GM12878 (cell line): Measurements from ENCODE around the gene GBA2. TPM values are rescaled to one million over a fixed set of nuclear protein-coding genes. Genes with fewer than 3 reads are reported as not detected.

Source experiments
- ATAC-seq: fragments of 200-7000 bp; cut with Tn5 transposase; 3 replicates; pipeline ENCODE4 v1.9.1; 2020; ENCODE audit warnings: mild to moderate bottlenecking, moderate library complexity
- BruUV-seq: library from RNA; stranded (reverse); fragments of 400-500 nt; replicated peaks from 2 replicates; lab custom pipeline; 2021; lab: Mats Ljungman, UMichigan
- CTCF ChIA-PET: fragments of 300-600 bp; sonication (Branson Sonifier 250); formaldehyde crosslinking; extraction: SDS; loops from one replicate; lab custom pipeline; 2021; ENCODE audit warnings: inconsistent platforms; lab: Yijun Ruan, JAX
- POLR2A ChIA-PET: fragments of 350-600 bp; formaldehyde crosslinking; extraction: SDS; loops from one replicate; lab custom pipeline; 2021; ENCODE audit warnings: inconsistent platforms; lab: Charles Lee
- RAD21 ChIA-PET: fragments of 300-600 bp; sonication (Branson Sonifier 250); formaldehyde crosslinking; loops from one replicate; lab custom pipeline; 2023; ENCODE audit warnings: antibody characterized with exemption; ENCODE audit not compliant: unreplicated experiment; lab: Charles Lee
- SMC1A ChIA-PET: fragments of 300-600 bp; sonication (Branson Sonifier 250); formaldehyde crosslinking; loops from one replicate; lab custom pipeline; 2023; ENCODE audit not compliant: unreplicated experiment, uncharacterized antibody; lab: Charles Lee
- DNase-seq: peaks from one replicate; pipeline ENCODE4 v3.0.0-alpha.2; 2011; ENCODE audit warnings: low read depth, low spot score
- FAIRE-seq: peaks from 3 replicates; lab custom pipeline; 2011; peaks lifted over from hg19 to GRCh38; lab: Jason Lieb, UNC
- H2AFZ ChIP-seq: 2 replicates; pipeline ENCODE4 v1.6.0; 2011; ENCODE audit warnings: low read depth, low read length, control low read depth; ENCODE audit not compliant: control insufficient read depth
- H3K27ac ChIP-seq: 2 replicates; pipeline ENCODE4 v1.5.1; 2011; ENCODE audit warnings: control low read depth; ENCODE audit not compliant: control insufficient read depth, insufficient read depth
- H3K27me3 ChIP-seq, 2 experiments: replicated peaks in 1 of 2; 2 replicates each; pipeline versions ENCODE4 v1.6.0 to v1.6.1; 2011; ENCODE audit warnings: low read length in 1 of 2; ENCODE audit not compliant: control insufficient read depth in 2 of 2, insufficient read depth in 2 of 2
- H3K36me3 ChIP-seq, 2 experiments: 2 replicates each; pipeline ENCODE4 v1.5.1; 2011; ENCODE audit warnings: low read length in 1 of 2; ENCODE audit not compliant: control insufficient read depth in 2 of 2, insufficient read depth in 2 of 2
- H3K4me1 ChIP-seq: 2 replicates; pipeline ENCODE4 v1.6.1; 2011; ENCODE audit warnings: mild to moderate bottlenecking, low read length, moderate library complexity, mixed read lengths; ENCODE audit not compliant: control insufficient read depth, insufficient read depth
- H3K4me2 ChIP-seq: 2 replicates; pipeline ENCODE4 v1.6.0; 2011; ENCODE audit warnings: control low read depth; ENCODE audit not compliant: control insufficient read depth, insufficient read depth
- H3K4me3 ChIP-seq: fragments of 200-600 bp; sonication (generic); 2 replicates; pipeline ENCODE4 v1.5.1; 2016
- H3K79me2 ChIP-seq: 2 replicates; pipeline ENCODE4 v1.6.0; 2011; ENCODE audit warnings: low read length; ENCODE audit not compliant: control insufficient read depth, insufficient read depth
- H3K9ac ChIP-seq: 2 replicates; pipeline ENCODE4 v1.8.0; 2011; ENCODE audit warnings: low read length, control low read depth, mixed read lengths; ENCODE audit not compliant: control insufficient read depth, insufficient read depth
- H3K9me3 ChIP-seq: replicated peaks from 3 replicates; pipeline ENCODE4 v1.5.1; 2011; ENCODE audit warnings: mild to moderate bottlenecking, low read length; ENCODE audit not compliant: control insufficient read depth, insufficient read depth
- H4K20me1 ChIP-seq: 2 replicates; pipeline ENCODE4 v1.6.0; 2011; ENCODE audit not compliant: control insufficient read depth, insufficient read depth
- CHD4 ChIP-seq: fragments of 200-600 bp; sonication (generic); IDR thresholded peaks from 2 replicates; pipeline ENCODE4 v1.6.1; 2016; ENCODE audit warnings: mild to moderate bottlenecking
- E2F8 ChIP-seq: fragments of 450-650 bp; IDR thresholded peaks from 2 replicates; pipeline ENCODE4 v1.6.1; 2018; ENCODE audit warnings: mild to moderate bottlenecking, low read depth, moderate library complexity; ENCODE audit not compliant: partially characterized antibody
- ETV6 ChIP-seq, 2 experiments: fragments of 450-650 bp in 1 of 2; IDR thresholded peaks in 1 of 2; conservative IDR thresholded peaks in 1 of 2; 2 replicates each; pipeline ENCODE4 v1.6.1; 2014; ENCODE audit warnings: antibody characterized with exemption in 1 of 2, borderline replicate concordance in 1 of 2, low read depth in 1 of 2, mild to moderate bottlenecking in 1 of 2, moderate library complexity in 1 of 2
- LARP7 ChIP-seq: fragments of 450-650 bp; IDR thresholded peaks from 2 replicates; pipeline ENCODE4 v1.6.1; 2017; ENCODE audit warnings: mild to moderate bottlenecking
- MEF2B ChIP-seq: fragments of 450-650 bp; IDR thresholded peaks from 2 replicates; pipeline ENCODE4 v1.6.1; 2018; ENCODE audit warnings: mild to moderate bottlenecking, moderate library complexity; ENCODE audit not compliant: partially characterized antibody, poor library complexity, severe bottlenecking
- MTA3 ChIP-seq: IDR thresholded peaks from 2 replicates; pipeline ENCODE4 v1.6.1; 2012; ENCODE audit warnings: low read length, inconsistent platforms, borderline replicate concordance
- MYC ChIP-seq: IDR thresholded peaks from 2 replicates; pipeline ENCODE4 v1.6.1; 2011; ENCODE audit warnings: mild to moderate bottlenecking, low read length, moderate library complexity, inconsistent platforms; ENCODE audit not compliant: insufficient read depth, insufficient replicate concordance, insufficient read length, severe bottlenecking
- RBBP5 ChIP-seq: fragments of 200-600 bp; sonication (generic); conservative IDR thresholded peaks from 2 replicates; pipeline ENCODE4 v1.6.1; 2016
- SP1 ChIP-seq: IDR thresholded peaks from one replicate; pipeline ENCODE4 v1.6.1; 2011; ENCODE audit warnings: low read depth, low read length
- TAF1 ChIP-seq: IDR thresholded peaks from 2 replicates; pipeline ENCODE4 v1.6.1; 2011; ENCODE audit warnings: mild to moderate bottlenecking, low read depth, low read length, borderline replicate concordance
- TCF7 ChIP-seq: IDR thresholded peaks from 2 replicates; pipeline ENCODE4 v1.6.1; 2014; ENCODE audit warnings: antibody characterized with exemption, borderline replicate concordance
- ZNF207 ChIP-seq: fragments of 450-650 bp; IDR thresholded peaks from 2 replicates; pipeline ENCODE4 v1.6.1; 2014; ENCODE audit warnings: antibody characterized with exemption, mild to moderate bottlenecking, borderline replicate concordance
- ZNF384 ChIP-seq: IDR thresholded peaks from 2 replicates; pipeline ENCODE4 v1.6.1; 2012; ENCODE audit warnings: low read depth, mild to moderate bottlenecking, low read length, improper control_type of control experiment, borderline replicate concordance
- WGBS: methylation state at CpG from one replicate; pipeline ENCODE4 v1.1.6; 2016; ENCODE audit warnings: low lambda C conversion rate; ENCODE audit not compliant: insufficient replicate concordance, insufficient coverage; ENCODE audit errors: missing lambda C conversion rate; 5-methylcytosine and 5-hydroxymethylcytosine counted together
- in situ Hi-C: fragments of 300-500 bp; cut with MboI; formaldehyde crosslinking; loops from 9 replicates; pipeline ENCODE4 v1.14.3; 2018; ENCODE audit warnings: mixed read lengths
- intact Hi-C: fragments of 100-400 bp; cut with micrococcal nuclease; formaldehyde crosslinking; loops from one replicate; pipeline ENCODE4 v1.14.2; 2022; ENCODE audit not compliant: unreplicated experiment
- microRNA-seq: library from miRNA; unstranded; fragments of <30 nt; microRNA quantifications from one replicate; pipeline ENCODE4, GENCODE V29; 2018
- polyA plus RNA-seq, 11 experiments: library from polyadenylated mRNA; depleted of rRNA in 4 of 11; unstranded in 6 of 11; stranded (reverse) in 5 of 11; fragments of >200 nt; fragmentation: Nextera tagmentation in 4 of 11; fragmentation: Illumina TruSeq in 1 of 11; extraction: Ambion mirVana in 4 of 11; extraction: Trizol in 1 of 11; gene quantifications; 1 replicate in 1 of 11; 2 replicates in 10 of 11; pipeline versions ENCODE4 v1.2.1 to v1.2.3, GENCODE V29; 2011 to 2016; ENCODE audit warnings: inconsistent platforms in 2 of 11, missing spikeins in 2 of 11, low read depth in 1 of 11
- small RNA-seq: library from RNA; depleted of rRNA; stranded (forward); fragments of <200 nt; gene quantifications from one replicate; pipeline ENCODE3, GENCODE V24; 2014
- total RNA-seq, 4 experiments: library from RNA; depleted of rRNA in 3 of 4; stranded (reverse); fragments of >200 nt in 3 of 4; fragmentation: Illumina TruSeq in 1 of 4; extraction: Trizol in 1 of 4; gene quantifications; 2 replicates each; pipeline versions ENCODE4 v1.2.1 to v1.2.3, GENCODE V29; 2013 to 2021

The GBA2 gene
- total and polyA plus RNA-seq, 10 of the 15 experiments (the other 5 are each of a cell fraction or from before 2014, with no cell fraction given): 15.3 to 45.1 (median 29.1) TPM

DNA sequence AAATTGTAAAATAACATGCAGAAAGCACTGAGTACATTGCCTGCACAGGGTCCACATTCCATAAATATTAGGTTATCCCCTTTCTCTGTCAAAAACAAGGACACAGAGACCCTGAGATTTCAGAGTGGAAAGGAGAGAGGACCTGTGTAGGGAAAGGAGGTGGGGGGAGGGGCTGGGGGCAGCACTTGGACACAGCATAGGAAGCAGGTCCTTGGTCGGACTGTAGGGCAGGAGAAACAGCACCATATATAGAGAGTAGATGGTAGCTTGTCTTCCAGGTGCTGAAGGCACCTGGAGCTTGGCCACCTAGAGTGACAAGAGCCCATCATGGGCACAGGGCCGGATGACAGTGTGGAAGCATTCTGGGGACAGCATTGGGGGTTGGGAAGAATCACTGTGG, 61.7 kb downstream of the GBA2 start:
- Histone ChIP-seq H3K4me2 (no peak overlapping the region), H3K79me2 (no peaks in the 10 kb centered on the region; the same call in 1 of the 2 replicates), H3K27me3 (no peaks in the 10 kb centered on the region; a peak in 1 of 4 replicates), H3K27ac (no peak overlapping the region), H3K4me3 (no peak overlapping the region), H3K9me3 (no peaks in the 10 kb centered on the region), H4K20me1 (no peaks in the 10 kb centered on the region), H2AFZ (no peak overlapping the region), H3K9ac (no peak overlapping the region), H3K4me1 (peaks cover 3% of the 10 kb centered on the region; the same call in 1 of the 2 replicates), H3K36me3 (no peaks in the 10 kb centered on the region)
- ChIA-PET RAD21 (interaction anchor here (1.2 kb wide), 1 partner anchor 9 kb away, joined by 3 read pairs; no protein-coding TSS in a partner anchor), CTCF (interaction anchor here (1.4 to 15.2 kb wide), 4 partner anchors 10 to 139 kb away, joined by 4 to 227 read pairs (median 12); partner anchors contain the start of genes ARHGEF39, CCDC107 and RMRP), SMC1A (interaction anchor here (0.8 to 2.0 kb wide), 3 partner anchors 10 to 40 kb away, joined by 3 to 7 read pairs (median 5); no protein-coding TSS in a partner anchor), POLR2A (interaction anchor here (1.1 to 1.4 kb wide), 2 partner anchors 30 to 40 kb away, joined by 4 to 6 read pairs; partner anchors contain the start of gene RMRP)
- ATAC-seq (no peak), FAIRE-seq (no peak), DNase-seq (no peak)
- TF ChIP-seq TCF7 (no peak), TAF1 (no peak), E2F8 (no peak), MTA3 (no peak), SP1 (no peak), CHD4 (no peak), MYC (no peak), RBBP5 (no peak), LARP7 (no peak), MEF2B (no peak), ETV6 (conservative IDR thresholded peaks at IDR 0.05 in 1 of 2, IDR thresholded peaks at IDR 0.05 in 1 of 2; ENCODE audit: borderline replicate concordance in 1 of 2, low read depth in 1 of 2) (no peak), ZNF384 (no peak), ZNF207 (no peak)
- no TSS peak for BruUV-seq
- WGBS: 45% methylated on average over 2 of the region's 2 CpGs
- intact Hi-C loops (no loop called here), in situ Hi-C loops (no loop called here)

Small RNA genes lying within 50 kb of the gene (microRNA-seq; reads per million reads assigned to microRNA genes)
- gene MIR6852 (not detected), gene MIR6853 (not detected)

Small RNA genes lying within 50 kb of the gene (small RNA-seq; reads per million reads assigned to genes)
- 0.20 reads per million for gene MIR6853

Other genes starting within 250 kb of the GBA2 start
Only the 7 nearest of the 21 such genes appear.
- 0.65 and 1.7 TPM in 2 replicates for gene TPM2, start 59.3 kb downstream of the GBA2 start, total RNA-seq (2014; rRNA removed)
- 0.81 and 0.88 TPM in 2 replicates for gene TPM2, start 59.3 kb downstream of the GBA2 start, total RNA-seq (2014; rRNA removed; fragmentation: Illumina TruSeq; extraction: Trizol)
- gene TPM2, start 59.3 kb downstream of the GBA2 start, total RNA-seq (2021): 2.4 and 3.9 TPM in 2 replicates
- 8.7 and 9.3 TPM in 2 replicates for gene TPM2, start 59.3 kb downstream of the GBA2 start, polyA plus RNA-seq (2011; rRNA removed)
- gene TPM2, start 59.3 kb downstream of the GBA2 start, polyA plus RNA-seq (2014; fragmentation: Illumina TruSeq; extraction: Trizol): 0.59 and 0.71 TPM in 2 replicates
- under 1 TPM; 0.11 to 0.13 TPM for gene TPM2, start 59.3 kb downstream of the GBA2 start, polyA plus RNA-seq (2014; fragmentation: Nextera tagmentation; extraction: Ambion mirVana)
- gene TPM2, start 59.3 kb downstream of the GBA2 start, polyA plus RNA-seq (2014; rRNA removed): 2.3 and 2.5 TPM in 2 replicates
- gene TPM2, start 59.3 kb downstream of the GBA2 start, polyA plus RNA-seq (2016; fragmentation: Nextera tagmentation; extraction: Ambion mirVana): 1 to 10 TPM in 1 of 2 experiments, under 1 TPM in 1; 0.83 to 1.3 TPM
- gene TLN1, start 17.0 kb downstream of the GBA2 start, total RNA-seq (2014; rRNA removed): 119 and 143 TPM in 2 replicates
- gene TLN1, start 17.0 kb downstream of the GBA2 start, total RNA-seq (2014; rRNA removed; fragmentation: Illumina TruSeq; extraction: Trizol): 49.5 and 61.0 TPM in 2 replicates
- 305 and 308 TPM in 2 replicates for gene TLN1, start 17.0 kb downstream of the GBA2 start, total RNA-seq (2021)
- 30.2 and 69.8 TPM in 2 replicates for gene TLN1, start 17.0 kb downstream of the GBA2 start, polyA plus RNA-seq (2011; rRNA removed)
- 57.6 and 73.4 TPM in 2 replicates for gene TLN1, start 17.0 kb downstream of the GBA2 start, polyA plus RNA-seq (2014; fragmentation: Illumina TruSeq; extraction: Trizol)
- 10 to 100 TPM; 11.6 to 13.2 TPM for gene TLN1, start 17.0 kb downstream of the GBA2 start, polyA plus RNA-seq (2014; fragmentation: Nextera tagmentation; extraction: Ambion mirVana)
- 70.3 and 109 TPM in 2 replicates for gene TLN1, start 17.0 kb downstream of the GBA2 start, polyA plus RNA-seq (2014; rRNA removed)
- gene TLN1, start 17.0 kb downstream of the GBA2 start, polyA plus RNA-seq (2016; fragmentation: Nextera tagmentation; extraction: Ambion mirVana): 10 to 100 TPM; 92.2 to 96.1 TPM
- gene CREB3, start 16.6 kb downstream of the GBA2 start, total RNA-seq (2014; rRNA removed): 21.6 and 23.4 TPM in 2 replicates
- gene CREB3, start 16.6 kb downstream of the GBA2 start, total RNA-seq (2014; rRNA removed; fragmentation: Illumina TruSeq; extraction: Trizol): 18.1 and 18.3 TPM in 2 replicates
- 21.4 and 22.9 TPM in 2 replicates for gene CREB3, start 16.6 kb downstream of the GBA2 start, total RNA-seq (2021)
- gene CREB3, start 16.6 kb downstream of the GBA2 start, polyA plus RNA-seq (2011; rRNA removed): 12.0 and 16.3 TPM in 2 replicates
- 17.8 and 20.1 TPM in 2 replicates for gene CREB3, start 16.6 kb downstream of the GBA2 start, polyA plus RNA-seq (2014; fragmentation: Illumina TruSeq; extraction: Trizol)
- gene CREB3, start 16.6 kb downstream of the GBA2 start, polyA plus RNA-seq (2014; fragmentation: Nextera tagmentation; extraction: Ambion mirVana): 10 to 100 TPM in 1 of 2 experiments, 1 to 10 TPM in 1; 9.8 to 14.1 TPM
- gene CREB3, start 16.6 kb downstream of the GBA2 start, polyA plus RNA-seq (2014; rRNA removed): 19.5 and 20.6 TPM in 2 replicates
- 10 to 100 TPM; 33.2 to 38.9 TPM for gene CREB3, start 16.6 kb downstream of the GBA2 start, polyA plus RNA-seq (2016; fragmentation: Nextera tagmentation; extraction: Ambion mirVana)
- gene RGP1, start 59 bp upstream of the GBA2 start, total RNA-seq (2014; rRNA removed): 7.6 and 8.3 TPM in 2 replicates
- gene RGP1, start 59 bp upstream of the GBA2 start, total RNA-seq (2014; rRNA removed; fragmentation: Illumina TruSeq; extraction: Trizol): 7.1 and 7.3 TPM in 2 replicates
- gene RGP1, start 59 bp upstream of the GBA2 start, total RNA-seq (2021): 13.7 and 14.9 TPM in 2 replicates
- gene RGP1, start 59 bp upstream of the GBA2 start, polyA plus RNA-seq (2011; rRNA removed): 11.5 and 13.7 TPM in 2 replicates
- gene RGP1, start 59 bp upstream of the GBA2 start, polyA plus RNA-seq (2014; fragmentation: Illumina TruSeq; extraction: Trizol): 8.0 and 8.8 TPM in 2 replicates
- under 1 TPM; 0.44 to 0.89 TPM for gene RGP1, start 59 bp upstream of the GBA2 start, polyA plus RNA-seq (2014; fragmentation: Nextera tagmentation; extraction: Ambion mirVana)
- gene RGP1, start 59 bp upstream of the GBA2 start, polyA plus RNA-seq (2014; rRNA removed): 8.2 and 8.4 TPM in 2 replicates
- 1 to 10 TPM; 3.4 to 3.6 TPM for gene RGP1, start 59 bp upstream of the GBA2 start, polyA plus RNA-seq (2016; fragmentation: Nextera tagmentation; extraction: Ambion mirVana)
- gene MSMP, start 5.0 kb upstream of the GBA2 start, total RNA-seq (2014; rRNA removed): not detected in 2 replicates
- not detected in 2 replicates for gene MSMP, start 5.0 kb upstream of the GBA2 start, total RNA-seq (2014; rRNA removed; fragmentation: Illumina TruSeq; extraction: Trizol)
- 1.1 and 2.4 TPM in 2 replicates for gene MSMP, start 5.0 kb upstream of the GBA2 start, total RNA-seq (2021)
- not detected in 2 replicates for gene MSMP, start 5.0 kb upstream of the GBA2 start, polyA plus RNA-seq (2011; rRNA removed)
- 0.47 TPM in 1 of 2 replicates, not detected in the other for gene MSMP, start 5.0 kb upstream of the GBA2 start, polyA plus RNA-seq (2014; fragmentation: Illumina TruSeq; extraction: Trizol)
- gene MSMP, start 5.0 kb upstream of the GBA2 start, polyA plus RNA-seq (2014; fragmentation: Nextera tagmentation; extraction: Ambion mirVana): under 1 TPM; 0.33 to 0.90 TPM
- not detected in 2 replicates for gene MSMP, start 5.0 kb upstream of the GBA2 start, polyA plus RNA-seq (2014; rRNA removed)
- 1 to 10 TPM in 1 of 2 experiments, under 1 TPM in 1; 0.82 to 1.5 TPM for gene MSMP, start 5.0 kb upstream of the GBA2 start, polyA plus RNA-seq (2016; fragmentation: Nextera tagmentation; extraction: Ambion mirVana)
- gene NPR2, start 42.4 kb upstream of the GBA2 start, total RNA-seq (2014; rRNA removed): 4.1 and 4.3 TPM in 2 replicates
- gene NPR2, start 42.4 kb upstream of the GBA2 start, total RNA-seq (2014; rRNA removed; fragmentation: Illumina TruSeq; extraction: Trizol): 4.2 and 5.2 TPM in 2 replicates
- 7.4 and 8.6 TPM in 2 replicates for gene NPR2, start 42.4 kb upstream of the GBA2 start, total RNA-seq (2021)
- gene NPR2, start 42.4 kb upstream of the GBA2 start, polyA plus RNA-seq (2011; rRNA removed): 18.0 and 20.9 TPM in 2 replicates
- gene NPR2, start 42.4 kb upstream of the GBA2 start, polyA plus RNA-seq (2014; fragmentation: Illumina TruSeq; extraction: Trizol): 7.7 and 9.2 TPM in 2 replicates
- gene NPR2, start 42.4 kb upstream of the GBA2 start, polyA plus RNA-seq (2014; fragmentation: Nextera tagmentation; extraction: Ambion mirVana): 1 to 10 TPM; 6.7 to 7.1 TPM
- 7.0 and 8.5 TPM in 2 replicates for gene NPR2, start 42.4 kb upstream of the GBA2 start, polyA plus RNA-seq (2014; rRNA removed)
- 1 to 10 TPM; 2.0 to 2.4 TPM for gene NPR2, start 42.4 kb upstream of the GBA2 start, polyA plus RNA-seq (2016; fragmentation: Nextera tagmentation; extraction: Ambion mirVana)
- 1.1 and 1.3 TPM in 2 replicates for gene SPAG8, start 63.0 kb upstream of the GBA2 start, total RNA-seq (2014; rRNA removed)
- 0.28 and 0.72 TPM in 2 replicates for gene SPAG8, start 63.0 kb upstream of the GBA2 start, total RNA-seq (2014; rRNA removed; fragmentation: Illumina TruSeq; extraction: Trizol)
- 0.72 and 0.98 TPM in 2 replicates for gene SPAG8, start 63.0 kb upstream of the GBA2 start, total RNA-seq (2021)
- 0.86 and 0.95 TPM in 2 replicates for gene SPAG8, start 63.0 kb upstream of the GBA2 start, polyA plus RNA-seq (2011; rRNA removed)
- gene SPAG8, start 63.0 kb upstream of the GBA2 start, polyA plus RNA-seq (2014; fragmentation: Illumina TruSeq; extraction: Trizol): 0.47 and 1.4 TPM in 2 replicates
- gene SPAG8, start 63.0 kb upstream of the GBA2 start, polyA plus RNA-seq (2014; fragmentation: Nextera tagmentation; extraction: Ambion mirVana): under 1 TPM; 0.40 to 0.55 TPM
- gene SPAG8, start 63.0 kb upstream of the GBA2 start, polyA plus RNA-seq (2014; rRNA removed): 0.65 and 1.2 TPM in 2 replicates
- under 1 TPM; 0.77 to 0.91 TPM for gene SPAG8, start 63.0 kb upstream of the GBA2 start, polyA plus RNA-seq (2016; fragmentation: Nextera tagmentation; extraction: Ambion mirVana)